ENCODE measurements around the gene GSTO2. TPM values are rescaled to one million over a fixed set of nuclear protein-coding genes. Genes with fewer than 3 reads are reported as not detected.

The GSTO2 gene
- total RNA-seq, 1 experiment from 2014 or later, result 16.6 TPM

GRCh38 chr10:104332243-104333031 lies 63.5 kb downstream of the GSTO2 start:
- DNase-seq (ENCODE audit: low spot score), result no peak
- in situ Hi-C loops (cut with HindIII; ENCODE audit: low sequenced_read_pairs), result no loop called here

GRCh38 chr10:104333032-104333727 lies 64.2 kb downstream of the GSTO2 start:
- DNase-seq (ENCODE audit: low spot score), result no peak

GRCh38 chr10:104333728-104334373 lies 64.9 kb downstream of the GSTO2 start:
- no peak for DNase-seq (ENCODE audit: low spot score)

More at GRCh38 chr10:104333032-104333727, 64.2 kb downstream of the GSTO2 start:
- in situ Hi-C loops (cut with HindIII; ENCODE audit: low sequenced_read_pairs), result no loop called here

GRCh38 chr10:104334561-104334960 lies 65.6 kb downstream of the GSTO2 start:
- in situ Hi-C loops (cut with HindIII; ENCODE audit: low sequenced_read_pairs), result no loop called here
- DNase-seq (ENCODE audit: low spot score), result no peak

More at GRCh38 chr10:104333728-104334373, 64.9 kb downstream of the GSTO2 start:
- in situ Hi-C loops (cut with HindIII; ENCODE audit: low sequenced_read_pairs), result no loop called here

- in situ Hi-C loops (cut with HindIII; ENCODE audit: low sequenced_read_pairs), result no loop called here
Measured at GRCh38 chr10:104334965-104335650, 66.1 kb downstream of the GSTO2 start.

GRCh38 chr10:104336821-104337467 lies 68.0 kb downstream of the GSTO2 start:
- in situ Hi-C loops (cut with HindIII; ENCODE audit: low sequenced_read_pairs), result no loop called here
- no peak for DNase-seq (ENCODE audit: low spot score)

More at GRCh38 chr10:104334965-104335650, 66.1 kb downstream of the GSTO2 start:
- DNase-seq (ENCODE audit: low spot score), result no peak

GRCh38 chr10:104337521-104337984 lies 68.6 kb downstream of the GSTO2 start:
- DNase-seq (ENCODE audit: low spot score), result no peak
- in situ Hi-C loops (cut with HindIII; ENCODE audit: low sequenced_read_pairs), result no loop called here

- DNase-seq (ENCODE audit: low spot score), result peak; percentile 39
- in situ Hi-C loops (cut with HindIII; ENCODE audit: low sequenced_read_pairs), result no loop called here
Measured at GRCh38 chr10:104337985-104338735, 69.2 kb downstream of the GSTO2 start, which contains the start of gene ITPRIP. ITPRIP (minus strand) TSS chr10:104338465; CDS start chr10:104316051, 22,414 bp downstream.

GRCh38 chr10:104339469-104340110 lies 70.6 kb downstream of the GSTO2 start:
- in situ Hi-C loops (cut with HindIII; ENCODE audit: low sequenced_read_pairs), result no loop called here
- no peak for DNase-seq (ENCODE audit: low spot score)

GRCh38 chr10:104340111-104340526 lies 71.1 kb downstream of the GSTO2 start:
- in situ Hi-C loops (cut with HindIII; ENCODE audit: low sequenced_read_pairs), result no loop called here
- no peak for DNase-seq (ENCODE audit: low spot score)

- in situ Hi-C loops (cut with HindIII; ENCODE audit: low sequenced_read_pairs), result no loop called here
- no peak for DNase-seq (ENCODE audit: low spot score)
Measured at GRCh38 chr10:104340641-104341040, 71.7 kb downstream of the GSTO2 start.

GRCh38 chr10:104342941-104343411 lies 74.0 kb downstream of the GSTO2 start:
- DNase-seq (ENCODE audit: low spot score), result no peak
- in situ Hi-C loops (cut with HindIII; ENCODE audit: low sequenced_read_pairs), result no loop called here

GRCh38 chr10:104344219-104344618 lies 75.2 kb downstream of the GSTO2 start:
- no peak for DNase-seq (ENCODE audit: low spot score)
- in situ Hi-C loops (cut with HindIII; ENCODE audit: low sequenced_read_pairs), result no loop called here

- no peak for DNase-seq (ENCODE audit: low spot score)
- in situ Hi-C loops (cut with HindIII; ENCODE audit: low sequenced_read_pairs), result no loop called here
Measured at GRCh38 chr10:104345515-104345914, 76.5 kb downstream of the GSTO2 start.

- in situ Hi-C loops (cut with HindIII; ENCODE audit: low sequenced_read_pairs), result no loop called here
Measured at GRCh38 chr10:104345941-104346340, 77.0 kb downstream of the GSTO2 start.

GRCh38 chr10:104347295-104348045 lies 78.5 kb downstream of the GSTO2 start:
- in situ Hi-C loops (cut with HindIII; ENCODE audit: low sequenced_read_pairs), result no loop called here
- no peak for DNase-seq (ENCODE audit: low spot score)

More at GRCh38 chr10:104345941-104346340, 77.0 kb downstream of the GSTO2 start:
- DNase-seq (ENCODE audit: low spot score), result no peak

- DNase-seq (ENCODE audit: low spot score), result no peak
- in situ Hi-C loops (cut with HindIII; ENCODE audit: low sequenced_read_pairs), result no loop called here
Measured at GRCh38 chr10:104348601-104349000, 79.6 kb downstream of the GSTO2 start.

Data from G401 (cell line).